BE2C (cell line): ENCODE results near the gene NINJ2.

Experiments used
- DNase-seq: peaks from one replicate; pipeline ENCODE4 v3.0.0-alpha.2; 2020
- H3K27me3 ChIP-seq: fragments of 250-450 bp; sonication (Bioruptor Pico); 2 replicates; pipeline ENCODE4 v1.5.1; 2020; ENCODE audit warnings: mild to moderate bottlenecking
- H3K36me3 ChIP-seq: fragments of 250-450 bp; sonication (Bioruptor Pico); 2 replicates; pipeline ENCODE4 v1.5.1; 2020; ENCODE audit warnings: mild to moderate bottlenecking
- H3K4me1 ChIP-seq: fragments of 250-450 bp; sonication (Bioruptor Pico); 2 replicates; pipeline ENCODE4 v1.5.1; 2020
- H3K4me3 ChIP-seq: 2 replicates; pipeline ENCODE4 v1.5.1; 2011; ENCODE audit warnings: low read depth, low read length
- H3K9me3 ChIP-seq: fragments of 250-450 bp; sonication (Bioruptor Pico); 2 replicates; pipeline ENCODE4 v1.5.1; 2020
- TF ChIP-seq, protein P1 (sequence below): IDR thresholded peaks from 2 replicates; pipeline ENCODE4 v1.5.1; 2012; ENCODE audit warnings: mild to moderate bottlenecking, low read depth, low read length

Gene NINJ2

DNA sequence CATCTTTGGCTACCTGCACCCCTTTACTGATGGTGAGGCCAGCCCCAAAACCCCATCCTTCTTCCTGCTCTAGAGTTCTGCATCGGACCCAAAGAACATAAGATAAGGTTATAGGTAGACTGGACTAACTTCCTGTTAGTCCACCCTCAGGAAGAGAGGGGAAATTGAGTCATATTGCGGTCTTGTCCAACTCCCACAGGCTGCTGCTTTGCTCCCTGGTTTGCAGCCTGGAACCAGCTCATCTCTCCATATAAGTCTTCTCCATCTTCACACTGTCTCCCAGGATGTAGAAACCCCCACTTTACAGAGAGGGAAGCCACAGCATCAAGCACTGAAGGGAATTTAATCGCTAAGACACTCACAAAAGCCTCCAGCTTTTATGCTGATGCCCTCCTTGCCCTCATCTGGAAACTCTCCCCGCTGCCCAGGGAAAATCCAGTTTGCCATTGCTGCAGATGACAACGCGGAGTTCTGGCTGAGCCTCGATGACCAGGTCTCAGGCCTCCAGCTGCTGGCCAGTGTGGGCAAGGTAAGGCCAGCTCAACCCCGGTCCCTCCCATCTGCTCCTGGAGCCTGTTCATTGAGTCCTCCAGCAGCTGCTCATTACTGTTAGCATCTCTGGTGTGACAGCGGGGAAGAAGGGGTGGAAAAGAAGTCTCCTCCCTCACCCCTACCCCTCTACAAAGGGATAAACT lies 118.2 kb downstream of the NINJ2 start:
- Histone ChIP-seq H3K4me1 (no peaks in the 10 kb centered on the region), H3K9me3 (no peaks in the 10 kb centered on the region), H3K27me3 (peaks cover 5% of the 10 kb centered on the region), H3K36me3 (no peaks in the 10 kb centered on the region), H3K4me3 (no peak overlapping the region)
- TF ChIP-seq, protein P1, sequence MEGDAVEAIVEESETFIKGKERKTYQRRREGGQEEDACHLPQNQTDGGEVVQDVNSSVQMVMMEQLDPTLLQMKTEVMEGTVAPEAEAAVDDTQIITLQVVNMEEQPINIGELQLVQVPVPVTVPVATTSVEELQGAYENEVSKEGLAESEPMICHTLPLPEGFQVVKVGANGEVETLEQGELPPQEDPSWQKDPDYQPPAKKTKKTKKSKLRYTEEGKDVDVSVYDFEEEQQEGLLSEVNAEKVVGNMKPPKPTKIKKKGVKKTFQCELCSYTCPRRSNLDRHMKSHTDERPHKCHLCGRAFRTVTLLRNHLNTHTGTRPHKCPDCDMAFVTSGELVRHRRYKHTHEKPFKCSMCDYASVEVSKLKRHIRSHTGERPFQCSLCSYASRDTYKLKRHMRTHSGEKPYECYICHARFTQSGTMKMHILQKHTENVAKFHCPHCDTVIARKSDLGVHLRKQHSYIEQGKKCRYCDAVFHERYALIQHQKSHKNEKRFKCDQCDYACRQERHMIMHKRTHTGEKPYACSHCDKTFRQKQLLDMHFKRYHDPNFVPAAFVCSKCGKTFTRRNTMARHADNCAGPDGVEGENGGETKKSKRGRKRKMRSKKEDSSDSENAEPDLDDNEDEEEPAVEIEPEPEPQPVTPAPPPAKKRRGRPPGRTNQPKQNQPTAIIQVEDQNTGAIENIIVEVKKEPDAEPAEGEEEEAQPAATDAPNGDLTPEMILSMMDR = no peak
- DNase-seq = no peak

GRCh38 chr12:544142-544541 lies 119.1 kb downstream of the NINJ2 start:
- TF ChIP-seq, protein P1 = no peak
- no peak for DNase-seq

GRCh38 chr12:543114-543451 lies 120.2 kb downstream of the NINJ2 start:
- H3K27me3 ChIP-seq = peaks cover 5% of the 10 kb centered on the region
- H3K9me3 ChIP-seq = no peaks in the 10 kb centered on the region
- H3K36me3 ChIP-seq = no peaks in the 10 kb centered on the region
- H3K4me1 ChIP-seq = no peaks in the 10 kb centered on the region
- DNase-seq = no peak
- TF ChIP-seq, protein P1 = no peak
- H3K4me3 ChIP-seq = no peak overlapping the region

More at GRCh38 chr12:544142-544541, 119.1 kb downstream of the NINJ2 start:
- H3K27me3 ChIP-seq = peaks cover 5% of the 10 kb centered on the region
- no peaks in the 10 kb centered on the region for H3K4me1 ChIP-seq
- H3K4me3 ChIP-seq = no peak overlapping the region
- no peaks in the 10 kb centered on the region for H3K9me3 ChIP-seq
- H3K36me3 ChIP-seq = no peaks in the 10 kb centered on the region

DNA sequence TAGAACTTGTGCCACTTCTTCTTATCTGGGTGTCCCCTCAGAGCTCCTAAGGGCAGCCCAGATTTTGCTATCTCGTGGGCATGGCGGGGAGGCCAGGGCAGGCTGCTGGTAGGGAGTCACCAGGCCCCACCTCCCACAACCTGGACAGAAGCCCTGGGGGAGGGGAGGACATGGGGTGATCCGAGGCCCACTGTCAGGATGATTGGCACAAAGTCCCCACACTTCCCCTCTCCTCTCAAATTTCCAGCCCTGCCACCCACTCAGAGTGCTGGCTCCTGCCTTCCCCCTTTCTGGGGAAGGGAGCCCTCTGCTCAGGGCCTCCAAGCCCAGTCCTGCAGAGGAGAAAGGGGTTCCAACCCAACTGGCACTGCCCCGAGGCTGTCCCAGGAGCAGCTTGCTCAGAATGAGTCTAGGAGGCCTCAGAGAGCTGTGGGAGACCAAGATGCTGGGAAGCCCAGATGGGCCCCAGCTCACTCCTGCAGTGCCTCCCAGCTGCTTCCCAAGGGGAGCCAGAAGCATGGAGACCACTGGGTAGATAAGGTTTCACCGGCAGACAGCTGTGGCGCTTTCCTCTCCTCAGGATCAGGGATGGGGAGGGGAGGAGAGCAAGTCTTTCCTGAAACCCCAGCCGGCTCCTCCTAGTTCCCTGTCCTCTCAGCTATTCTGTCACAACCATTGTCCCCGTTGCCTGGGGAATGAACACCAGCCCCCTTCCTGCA lies 120.7 kb downstream of the NINJ2 start:
- H3K4me3 ChIP-seq = no peak overlapping the region
- H3K36me3 ChIP-seq = no peaks in the 10 kb centered on the region
- no peaks in the 10 kb centered on the region for H3K9me3 ChIP-seq
- H3K27me3 ChIP-seq = peaks cover 5% of the 10 kb centered on the region
- no peak for DNase-seq
- TF ChIP-seq, protein P1 = no peak
- no peaks in the 10 kb centered on the region for H3K4me1 ChIP-seq

- no peaks in the 10 kb centered on the region for H3K36me3 ChIP-seq
- TF ChIP-seq, protein P1 = no peak
- no peaks in the 10 kb centered on the region for H3K4me1 ChIP-seq
- no peak overlapping the region for H3K4me3 ChIP-seq
- no peaks in the 10 kb centered on the region for H3K9me3 ChIP-seq
- H3K27me3 ChIP-seq = peaks cover 5% of the 10 kb centered on the region
- no peak for DNase-seq
Observed at GRCh38 chr12:541676-542324, 121.4 kb downstream of the NINJ2 start.
